K562 (cell line): ENCODE data around the gene TMEM184A. TPM values are rescaled to one million over a fixed set of nuclear protein-coding genes. Genes with fewer than 3 reads are reported as not detected.

ENCODE experiments used
- ATF1 ChIP-seq, 2 experiments: fragments of 450-650 bp in 1 of 2; IDR thresholded peaks; 2 replicates each; pipeline ENCODE4 v1.6.1; 2016; ENCODE audit warnings: missing compliant biosample characterization in 1 of 2, missing genetic modification characterization in 1 of 2
- CREM ChIP-seq: IDR thresholded peaks from 2 replicates; pipeline ENCODE4 v1.6.1; 2014; ENCODE audit warnings: antibody characterized with exemption, low read depth
- CTBP1 ChIP-seq: fragments of 450-650 bp; IDR thresholded peaks from 2 replicates; pipeline ENCODE4 v1.6.1; 2016; ENCODE audit warnings: borderline replicate concordance
- GTF2F1 ChIP-seq: IDR thresholded peaks from 2 replicates; pipeline ENCODE4 v1.6.1; 2011; ENCODE audit warnings: low read depth, low read length, improper control_type of control experiment
- KAT8 ChIP-seq: fragments of 450-650 bp; IDR thresholded peaks from 2 replicates; pipeline ENCODE4 v1.6.1; 2016; ENCODE audit warnings: low read depth, mild to moderate bottlenecking
- MEIS2 ChIP-seq: fragments of 450-650 bp; IDR thresholded peaks from 2 replicates; pipeline ENCODE4 v1.6.1; 2014; ENCODE audit warnings: mild to moderate bottlenecking; ENCODE audit not compliant: partially characterized antibody
- NFXL1 ChIP-seq: fragments of 450-650 bp; formaldehyde crosslinking; IDR thresholded peaks from 2 replicates; pipeline ENCODE4 v1.4.0; 2021; ENCODE audit warnings: mild to moderate bottlenecking
- PTRF ChIP-seq: fragments of 450-650 bp; IDR thresholded peaks from 2 replicates; pipeline ENCODE4 v1.6.1; 2016; ENCODE audit warnings: mild to moderate bottlenecking, missing genetic modification characterization, missing compliant biosample characterization
- REST ChIP-seq, 2 experiments: fragments of 450-650 bp; formaldehyde crosslinking in 1 of 2; IDR thresholded peaks; 2 replicates each; pipeline versions ENCODE4 v1.4.0 to v1.6.1; 2014 to 2020; ENCODE audit warnings: mild to moderate bottlenecking in 2 of 2, borderline replicate concordance in 1 of 2, low read depth in 1 of 2
- SRSF1 ChIP-seq: fragments of 200-400 bp; formaldehyde crosslinking; IDR thresholded peaks from 2 replicates; pipeline ENCODE4 v1.6.1; 2017; ENCODE audit warnings: mild to moderate bottlenecking, low read depth, low read length, moderate library complexity
- TOE1 ChIP-seq, 2 experiments: fragments of 450-650 bp in 1 of 2; sonication (generic) in 1 of 2; formaldehyde crosslinking in 1 of 2; IDR thresholded peaks; 2 replicates each; pipeline versions ENCODE4 v1.7.1 to v1.8.0; 2016 to 2022; ENCODE audit warnings: borderline replicate concordance in 2 of 2, mild to moderate bottlenecking in 2 of 2, antibody characterized with exemption in 1 of 2, inconsistent platforms in 1 of 2, low read depth in 1 of 2, missing genetic modification reagents in 1 of 2, moderate library complexity in 1 of 2
- VEZF1 ChIP-seq: fragments of 200-800 bp; sonication (Bioruptor generic); IDR thresholded peaks from 2 replicates; pipeline ENCODE4 v1.6.1; 2017; ENCODE audit warnings: missing genetic modification characterization, missing compliant biosample characterization
- ZBTB7A ChIP-seq: IDR thresholded peaks from 2 replicates; pipeline ENCODE4 v1.6.1; 2011; ENCODE audit warnings: low read depth, mild to moderate bottlenecking, low read length, moderate library complexity, borderline replicate concordance; ENCODE audit not compliant: control insufficient read depth
- ZNF212 ChIP-seq: fragments of 450-650 bp; formaldehyde crosslinking; IDR thresholded peaks from 2 replicates; pipeline ENCODE4 v1.4.0; 2020; ENCODE audit warnings: mild to moderate bottlenecking
- polyA plus RNA-seq, 8 experiments: library from polyadenylated mRNA; depleted of rRNA in 4 of 8; stranded (reverse) in 5 of 8; unstranded in 3 of 8; fragments of >200 nt; fragmentation: Nextera tagmentation in 2 of 8; fragmentation: Illumina TruSeq in 1 of 8; extraction: Ambion mirVana in 2 of 8; extraction: Trizol in 1 of 8; gene quantifications; 2 replicates each; pipeline versions ENCODE4 v1.2.1 to v1.2.3, GENCODE V29; 2011 to 2014; ENCODE audit warnings: inconsistent platforms in 1 of 8, missing spikeins in 1 of 8
- total RNA-seq, 7 experiments: library from RNA; depleted of rRNA in 6 of 7; stranded (reverse); fragments of >200 nt in 6 of 7; fragmentation: Illumina TruSeq in 2 of 7; extraction: Trizol in 2 of 7; gene quantifications; 2 replicates each; pipeline versions ENCODE4 v1.2.1 to v1.2.3, GENCODE V29; 2011 to 2021; ENCODE audit warnings: low replicate concordance in 1 of 7
- TF ChIP-seq, protein P1 (sequence below): fragments of 250-450 bp; sonication (Bioruptor Pico); IDR thresholded peaks from 2 replicates; pipeline ENCODE4 v1.8.0; 2021; ENCODE audit warnings: mild to moderate bottlenecking, moderate library complexity

The TMEM184A gene
- total and polyA plus RNA-seq, 9 of the 15 experiments (the other 6 are each of a cell fraction or from before 2014, with no cell fraction given): 0.10 to 0.18 (median 0.11) TPM; not detected in 6

GRCh38 chr7:1558181-1558811 lies 2.3 kb upstream of the TMEM184A start (continued):
- TF ChIP-seq REST (IDR thresholded peaks at IDR 0.05; ENCODE audit: borderline replicate concordance) (peak; percentile 79), REST (CRISPR knock-in tag; IDR thresholded peaks at IDR 0.05; ENCODE audit: low read depth) (no peak), GTF2F1 (no peak), MEIS2 (peak; percentile 45), TOE1 (IDR thresholded peaks at IDR 0.05; ENCODE audit: borderline replicate concordance) (no peak), TOE1 (CRISPR knock-in tag; IDR thresholded peaks at IDR 0.05; ENCODE audit: borderline replicate concordance, low read depth) (no peak), PTRF (no peak), CREM (peak; percentile 59; the same call in 1 of the 2 replicates), ATF1 (CRISPR knock-in tag; IDR thresholded peaks at IDR 0.05) (no peak), ATF1 (tag; IDR thresholded peaks at IDR 0.05) (peak; percentile 78), KAT8 (no peak), VEZF1 (CRISPR knock-in tag) (peak; percentile 39; the same call in 1 of the 2 replicates), ZBTB7A (peak; percentile 30; the same call in 1 of the 2 replicates), CTBP1 (peak; percentile 36; the same call in 1 of the 2 replicates), NFXL1 (no peak), SRSF1 (no peak), ZNF212 (no peak)
- TF ChIP-seq, protein P1, sequence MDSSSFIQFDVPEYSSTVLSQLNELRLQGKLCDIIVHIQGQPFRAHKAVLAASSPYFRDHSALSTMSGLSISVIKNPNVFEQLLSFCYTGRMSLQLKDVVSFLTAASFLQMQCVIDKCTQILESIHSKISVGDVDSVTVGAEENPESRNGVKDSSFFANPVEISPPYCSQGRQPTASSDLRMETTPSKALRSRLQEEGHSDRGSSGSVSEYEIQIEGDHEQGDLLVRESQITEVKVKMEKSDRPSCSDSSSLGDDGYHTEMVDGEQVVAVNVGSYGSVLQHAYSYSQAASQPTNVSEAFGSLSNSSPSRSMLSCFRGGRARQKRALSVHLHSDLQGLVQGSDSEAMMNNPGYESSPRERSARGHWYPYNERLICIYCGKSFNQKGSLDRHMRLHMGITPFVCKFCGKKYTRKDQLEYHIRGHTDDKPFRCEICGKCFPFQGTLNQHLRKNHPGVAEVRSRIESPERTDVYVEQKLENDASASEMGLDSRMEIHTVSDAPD (CRISPR knock-in tag): no peak
